Measurements from ENCODE around the gene GTSE1. TPM values are rescaled to one million over a fixed set of nuclear protein-coding genes. Genes with fewer than 3 reads are reported as not detected.
A peak's percentile ranks its signal among the peaks of the same experiment; 100 is the strongest.

Gene GTSE1
- total RNA-seq, 4 donors from 2014 or later, result 1.00 to 3.0 (median 1.2) TPM; not detected in 1

DNA sequence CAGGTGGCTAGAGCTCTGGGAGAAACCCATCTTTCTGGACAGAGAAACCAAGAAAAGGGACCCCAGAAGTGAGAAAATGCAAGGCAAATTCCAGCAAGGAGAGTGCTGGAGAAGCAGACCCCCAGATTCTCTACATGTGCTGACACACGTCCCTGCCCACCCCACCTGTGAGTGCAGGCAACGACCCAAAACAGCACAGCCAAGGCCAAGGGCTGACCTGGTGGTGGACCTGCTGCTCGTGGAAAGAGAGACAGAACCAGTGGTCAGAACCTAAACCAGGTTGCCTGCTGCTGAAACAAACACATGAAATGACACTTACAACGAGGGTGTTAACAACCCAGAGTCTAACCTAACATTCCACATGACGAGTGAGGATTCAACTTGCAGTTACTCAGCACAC is 63.4 kb downstream of the GTSE1 start:
- Histone ChIP-seq H3K27ac (no peak overlapping the region), H3K9me3 (no peaks in the 10 kb centered on the region), H3K36me3 (no peaks in the 10 kb centered on the region), H3K4me1 (no peaks in the 10 kb centered on the region), H3K27me3 (no peaks in the 10 kb centered on the region), H3K4me3 (no peak overlapping the region)
- 73 to 100% methylated on average over 1 to 5 of the region's 5 CpGs for WGBS, 2 donors (ENCODE audit: low coverage in 1 of 2)
- DNase-seq, result no peak
- in situ Hi-C loops (cut with MboI; ENCODE audit: low pct_ligation_motif_present in 1 of 4, low pct_unique_long_range_greater_than_20kb in 1 of 4, low sequenced_read_pairs in 3 of 4), result loop anchor here in 2 of 4 donors (5.0 to 10.0 kb wide), 2 partner anchors 182 to 185 kb away; no protein-coding TSS in a partner anchor
- TF ChIP-seq POLR2AphosphoS5 (IDR thresholded peaks at IDR 0.05) (no peak), POLR2A (IDR thresholded peaks at IDR 0.05) (no peak), EP300 (IDR thresholded peaks at IDR 0.05; ENCODE audit: low read depth) (no peak)
- TF ChIP-seq, protein P1, sequence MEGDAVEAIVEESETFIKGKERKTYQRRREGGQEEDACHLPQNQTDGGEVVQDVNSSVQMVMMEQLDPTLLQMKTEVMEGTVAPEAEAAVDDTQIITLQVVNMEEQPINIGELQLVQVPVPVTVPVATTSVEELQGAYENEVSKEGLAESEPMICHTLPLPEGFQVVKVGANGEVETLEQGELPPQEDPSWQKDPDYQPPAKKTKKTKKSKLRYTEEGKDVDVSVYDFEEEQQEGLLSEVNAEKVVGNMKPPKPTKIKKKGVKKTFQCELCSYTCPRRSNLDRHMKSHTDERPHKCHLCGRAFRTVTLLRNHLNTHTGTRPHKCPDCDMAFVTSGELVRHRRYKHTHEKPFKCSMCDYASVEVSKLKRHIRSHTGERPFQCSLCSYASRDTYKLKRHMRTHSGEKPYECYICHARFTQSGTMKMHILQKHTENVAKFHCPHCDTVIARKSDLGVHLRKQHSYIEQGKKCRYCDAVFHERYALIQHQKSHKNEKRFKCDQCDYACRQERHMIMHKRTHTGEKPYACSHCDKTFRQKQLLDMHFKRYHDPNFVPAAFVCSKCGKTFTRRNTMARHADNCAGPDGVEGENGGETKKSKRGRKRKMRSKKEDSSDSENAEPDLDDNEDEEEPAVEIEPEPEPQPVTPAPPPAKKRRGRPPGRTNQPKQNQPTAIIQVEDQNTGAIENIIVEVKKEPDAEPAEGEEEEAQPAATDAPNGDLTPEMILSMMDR (IDR thresholded peaks at IDR 0.05), result no peak
- intact Hi-C loops (cut with DNase I; ENCODE audit: low total_unique reads), result no loop called here

DNA sequence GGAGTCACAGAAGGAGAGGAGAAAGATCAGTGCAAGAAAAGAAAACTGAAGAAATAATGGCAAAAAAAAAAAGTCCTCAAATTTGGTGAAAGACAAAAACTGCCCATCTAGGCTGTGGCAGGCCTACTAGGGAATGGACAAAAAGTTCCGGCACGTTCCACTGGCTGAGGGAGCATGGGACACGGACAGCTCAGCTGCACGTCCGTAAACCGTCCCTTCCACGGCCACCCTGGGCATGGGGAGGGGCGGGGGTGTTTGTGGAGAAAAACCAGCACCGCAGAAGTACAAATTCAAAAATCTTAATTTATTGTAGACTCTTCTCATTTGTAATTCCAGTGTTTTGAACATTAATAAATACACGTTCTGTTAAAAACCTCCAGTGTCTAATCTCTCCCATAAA is 64.2 kb downstream of the GTSE1 start:
- Histone ChIP-seq H3K27me3 (no peaks in the 10 kb centered on the region), H3K36me3 (no peaks in the 10 kb centered on the region), H3K4me3 (no peak overlapping the region), H3K9me3 (no peaks in the 10 kb centered on the region), H3K27ac (no peak overlapping the region), H3K4me1 (no peaks in the 10 kb centered on the region)
- in situ Hi-C loops (cut with MboI; ENCODE audit: low pct_ligation_motif_present in 1 of 4, low pct_unique_long_range_greater_than_20kb in 1 of 4, low sequenced_read_pairs in 3 of 4), result loop anchor here in 2 of 4 donors (5.0 to 10.0 kb wide), 2 partner anchors 181 to 184 kb away; no protein-coding TSS in a partner anchor
- WGBS, 2 donors (ENCODE audit: low coverage in 1 of 2), result 89 to 90% methylated on average over 8 to 10 of the region's 10 CpGs
- TF ChIP-seq EP300 (IDR thresholded peaks at IDR 0.05; ENCODE audit: low read depth) (no peak), POLR2AphosphoS5 (IDR thresholded peaks at IDR 0.05) (no peak), POLR2A (IDR thresholded peaks at IDR 0.05) (no peak)
- TF ChIP-seq, protein P1 (IDR thresholded peaks at IDR 0.05), result no peak
- no peak for DNase-seq
- intact Hi-C loops (cut with DNase I; ENCODE audit: low total_unique reads), result no loop called here

DNA sequence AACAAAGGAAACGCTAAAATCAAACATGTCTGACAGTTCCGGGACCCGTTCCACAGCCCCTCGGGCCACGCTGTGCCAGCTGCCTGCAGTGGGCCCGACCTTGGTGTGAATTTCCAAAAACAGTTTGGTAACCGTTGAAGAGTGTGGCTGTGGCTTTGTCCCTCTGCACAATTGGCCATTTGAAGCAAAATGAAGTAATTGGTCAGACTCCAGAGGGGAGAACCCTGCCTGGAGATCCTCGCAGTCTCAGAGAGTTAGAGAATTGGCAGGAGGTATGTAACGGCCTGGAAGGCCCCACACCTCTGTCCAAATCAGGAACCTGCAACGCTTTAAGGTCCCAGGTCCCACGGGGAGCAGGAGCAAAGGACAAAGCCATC is 65.1 kb downstream of the GTSE1 start:
- DNase-seq, result no peak
- 70 to 100% methylated on average over 2 to 11 of the region's 11 CpGs for WGBS, 2 donors (ENCODE audit: low coverage in 1 of 2)
- H3K4me1 ChIP-seq, result no peaks in the 10 kb centered on the region
- H3K27ac ChIP-seq, result no peak overlapping the region
- no peak overlapping the region for H3K4me3 ChIP-seq
- in situ Hi-C loops (cut with MboI; ENCODE audit: low pct_ligation_motif_present in 1 of 4, low pct_unique_long_range_greater_than_20kb in 1 of 4, low sequenced_read_pairs in 3 of 4), result loop anchor here in 2 of 4 donors (5.0 to 10.0 kb wide), 2 partner anchors 180 to 183 kb away; no protein-coding TSS in a partner anchor
- H3K9me3 ChIP-seq, result no peaks in the 10 kb centered on the region
- peaks cover 2% of the 10 kb centered on the region for H3K27me3 ChIP-seq
- TF ChIP-seq POLR2AphosphoS5 (IDR thresholded peaks at IDR 0.05) (no peak), POLR2A (IDR thresholded peaks at IDR 0.05) (no peak), EP300 (IDR thresholded peaks at IDR 0.05; ENCODE audit: low read depth) (no peak)
- TF ChIP-seq, protein P1 (IDR thresholded peaks at IDR 0.05), result no peak
- intact Hi-C loops (cut with DNase I; ENCODE audit: low total_unique reads), result no loop called here
- no peaks in the 10 kb centered on the region for H3K36me3 ChIP-seq

DNA sequence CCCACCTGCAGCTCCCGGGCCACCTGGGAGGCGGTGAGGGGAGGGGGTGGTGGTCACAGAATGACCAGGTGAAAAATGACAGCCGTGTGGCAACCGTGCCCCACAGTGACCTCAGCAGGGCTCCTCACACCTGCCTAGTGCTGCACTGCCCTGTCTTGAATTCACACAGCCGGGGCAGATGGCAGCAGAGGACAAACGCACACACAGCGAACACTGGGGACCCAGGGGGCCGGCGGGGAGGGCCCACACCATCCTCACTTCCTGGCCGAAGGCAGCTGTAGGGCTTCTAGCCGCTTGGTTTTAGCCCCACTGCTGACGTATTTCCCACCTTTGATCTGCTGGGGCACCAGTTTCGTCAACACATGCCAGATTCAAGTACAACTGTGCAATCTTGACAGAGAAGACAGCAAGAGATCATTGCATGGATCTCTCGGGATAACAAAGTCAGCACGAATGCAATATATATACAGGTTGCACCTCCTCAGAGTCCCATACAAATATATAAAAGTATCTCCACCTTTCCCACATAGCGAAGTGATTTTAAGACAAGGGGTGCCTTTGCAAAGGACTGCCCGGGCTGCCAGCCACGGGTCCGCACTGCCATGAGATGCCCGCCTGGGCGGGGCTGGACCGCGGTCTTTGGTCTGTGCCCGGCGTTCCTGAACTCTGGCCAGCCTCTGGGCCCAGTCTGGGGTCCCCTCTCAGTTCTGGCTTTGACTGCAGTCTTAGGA is 65.7 kb downstream of the GTSE1 start:
- 70 to 75% methylated on average over 2 to 25 of the region's 25 CpGs for WGBS, 2 donors (ENCODE audit: low coverage in 1 of 2)
- peaks cover 7% of the 10 kb centered on the region for H3K27me3 ChIP-seq
- no peak overlapping the region for H3K4me3 ChIP-seq
- no peak overlapping the region for H3K27ac ChIP-seq
- in situ Hi-C loops (cut with MboI; ENCODE audit: low pct_ligation_motif_present in 1 of 4, low pct_unique_long_range_greater_than_20kb in 1 of 4, low sequenced_read_pairs in 3 of 4) (loop anchor here in 2 of 4 donors (5.0 to 10.0 kb wide), 2 partner anchors 180 to 182 kb away; no protein-coding TSS in a partner anchor), intact Hi-C loops (cut with DNase I; ENCODE audit: low total_unique reads) (no loop called here)
- H3K4me1 ChIP-seq, result no peaks in the 10 kb centered on the region
- TF ChIP-seq EP300 (IDR thresholded peaks at IDR 0.05; ENCODE audit: low read depth) (no peak), POLR2A (IDR thresholded peaks at IDR 0.05) (no peak), POLR2AphosphoS5 (IDR thresholded peaks at IDR 0.05) (no peak)
- TF ChIP-seq, protein P1 (IDR thresholded peaks at IDR 0.05), result no peak
- peak; percentile 31 for DNase-seq
- H3K9me3 ChIP-seq, result no peaks in the 10 kb centered on the region
- no peaks in the 10 kb centered on the region for H3K36me3 ChIP-seq
